GM12878 (cell line): ENCODE data around the gene SCLT1. TPM values are rescaled to one million over a fixed set of nuclear protein-coding genes. Genes with fewer than 3 reads are reported as not detected.

ENCODE experiments used
- ATAC-seq: fragments of 200-7000 bp; cut with Tn5 transposase; 3 replicates; pipeline ENCODE4 v1.9.1; 2020; ENCODE audit warnings: mild to moderate bottlenecking, moderate library complexity
- BruUV-seq: library from RNA; stranded (reverse); fragments of 400-500 nt; replicated peaks from 2 replicates; lab custom pipeline; 2021; lab: Mats Ljungman, UMichigan
- CTCF ChIA-PET: fragments of 300-600 bp; sonication (Branson Sonifier 250); formaldehyde crosslinking; extraction: SDS; loops from one replicate; lab custom pipeline; 2021; ENCODE audit warnings: inconsistent platforms; lab: Yijun Ruan, JAX
- POLR2A ChIA-PET: fragments of 350-600 bp; formaldehyde crosslinking; extraction: SDS; loops from one replicate; lab custom pipeline; 2021; ENCODE audit warnings: inconsistent platforms; lab: Charles Lee
- RAD21 ChIA-PET: fragments of 300-600 bp; sonication (Branson Sonifier 250); formaldehyde crosslinking; loops from one replicate; lab custom pipeline; 2023; ENCODE audit warnings: antibody characterized with exemption; ENCODE audit not compliant: unreplicated experiment; lab: Charles Lee
- SMC1A ChIA-PET: fragments of 300-600 bp; sonication (Branson Sonifier 250); formaldehyde crosslinking; loops from one replicate; lab custom pipeline; 2023; ENCODE audit not compliant: unreplicated experiment, uncharacterized antibody; lab: Charles Lee
- DNase-seq: peaks from one replicate; pipeline ENCODE4 v3.0.0-alpha.2; 2011; ENCODE audit warnings: low read depth, low spot score
- FAIRE-seq: peaks from 3 replicates; lab custom pipeline; 2011; peaks lifted over from hg19 to GRCh38; lab: Jason Lieb, UNC
- H2AFZ ChIP-seq: 2 replicates; pipeline ENCODE4 v1.6.0; 2011; ENCODE audit warnings: low read depth, low read length, control low read depth; ENCODE audit not compliant: control insufficient read depth
- H3K27ac ChIP-seq: 2 replicates; pipeline ENCODE4 v1.5.1; 2011; ENCODE audit warnings: control low read depth; ENCODE audit not compliant: control insufficient read depth, insufficient read depth
- H3K27me3 ChIP-seq, 2 experiments: replicated peaks in 1 of 2; 2 replicates each; pipeline versions ENCODE4 v1.6.0 to v1.6.1; 2011; ENCODE audit warnings: low read length in 1 of 2; ENCODE audit not compliant: control insufficient read depth in 2 of 2, insufficient read depth in 2 of 2
- H3K36me3 ChIP-seq, 2 experiments: 2 replicates each; pipeline ENCODE4 v1.5.1; 2011; ENCODE audit warnings: low read length in 1 of 2; ENCODE audit not compliant: control insufficient read depth in 2 of 2, insufficient read depth in 2 of 2
- H3K4me1 ChIP-seq: 2 replicates; pipeline ENCODE4 v1.6.1; 2011; ENCODE audit warnings: mild to moderate bottlenecking, low read length, moderate library complexity, mixed read lengths; ENCODE audit not compliant: control insufficient read depth, insufficient read depth
- H3K4me2 ChIP-seq: 2 replicates; pipeline ENCODE4 v1.6.0; 2011; ENCODE audit warnings: control low read depth; ENCODE audit not compliant: control insufficient read depth, insufficient read depth
- H3K4me3 ChIP-seq: fragments of 200-600 bp; sonication (generic); 2 replicates; pipeline ENCODE4 v1.5.1; 2016
- H3K79me2 ChIP-seq: 2 replicates; pipeline ENCODE4 v1.6.0; 2011; ENCODE audit warnings: low read length; ENCODE audit not compliant: control insufficient read depth, insufficient read depth
- H3K9ac ChIP-seq: 2 replicates; pipeline ENCODE4 v1.8.0; 2011; ENCODE audit warnings: low read length, control low read depth, mixed read lengths; ENCODE audit not compliant: control insufficient read depth, insufficient read depth
- H3K9me3 ChIP-seq: replicated peaks from 3 replicates; pipeline ENCODE4 v1.5.1; 2011; ENCODE audit warnings: mild to moderate bottlenecking, low read length; ENCODE audit not compliant: control insufficient read depth, insufficient read depth
- H4K20me1 ChIP-seq: 2 replicates; pipeline ENCODE4 v1.6.0; 2011; ENCODE audit not compliant: control insufficient read depth, insufficient read depth
- BCL11A ChIP-seq: IDR thresholded peaks from 2 replicates; pipeline ENCODE4 v1.6.1; 2011; ENCODE audit warnings: low read depth, low read length
- BRCA1 ChIP-seq: IDR thresholded peaks from 2 replicates; pipeline ENCODE4 v1.6.1; 2011; ENCODE audit warnings: low read depth, low read length, improper control_type of control experiment
- CEBPB ChIP-seq, 2 experiments: fragments of 150-350 bp in 1 of 2; IDR thresholded peaks; 2 replicates each; pipeline ENCODE4 v1.6.1; 2012 to 2014; ENCODE audit warnings: low read depth in 2 of 2, low read length in 2 of 2, borderline replicate concordance in 1 of 2, inconsistent platforms in 1 of 2
- CREB1 ChIP-seq: IDR thresholded peaks from 2 replicates; pipeline ENCODE4 v1.6.1; 2012; ENCODE audit warnings: low read depth, mild to moderate bottlenecking, inconsistent platforms
- FOXK2 ChIP-seq: fragments of 450-650 bp; IDR thresholded peaks from 2 replicates; pipeline ENCODE4 v1.6.1; 2017; ENCODE audit warnings: mild to moderate bottlenecking, moderate library complexity
- FOXM1 ChIP-seq: IDR thresholded peaks from 2 replicates; pipeline ENCODE4 v1.6.1; 2012; ENCODE audit warnings: low read depth, mild to moderate bottlenecking, inconsistent platforms, low read length, moderate library complexity
- HDAC2 ChIP-seq: fragments of 200-600 bp; sonication (generic); IDR thresholded peaks from 2 replicates; pipeline ENCODE4 v1.6.1; 2017
- KDM1A ChIP-seq: fragments of 200-600 bp; sonication (generic); IDR thresholded peaks from 2 replicates; pipeline ENCODE4 v1.6.1; 2016; ENCODE audit warnings: borderline replicate concordance
- KLF5 ChIP-seq: fragments of 450-650 bp; IDR thresholded peaks from 2 replicates; pipeline ENCODE4 v1.6.1; 2014; ENCODE audit warnings: mild to moderate bottlenecking; ENCODE audit not compliant: partially characterized antibody
- NRF1 ChIP-seq: conservative IDR thresholded peaks from 2 replicates; pipeline ENCODE4 v1.6.1; 2011; ENCODE audit warnings: mild to moderate bottlenecking, low read depth, low read length, improper control_type of control experiment
- PML ChIP-seq: IDR thresholded peaks from 2 replicates; pipeline ENCODE4 v1.6.1; 2012; ENCODE audit warnings: low read length, inconsistent platforms
- RFX5 ChIP-seq: IDR thresholded peaks from 2 replicates; pipeline ENCODE4 v1.6.1; 2011; ENCODE audit warnings: low read depth, low read length, improper control_type of control experiment
- SUPT20H ChIP-seq: IDR thresholded peaks from 2 replicates; pipeline ENCODE4 v1.6.1; 2011; ENCODE audit warnings: low read depth, mild to moderate bottlenecking, low read length, moderate library complexity, borderline replicate concordance; ENCODE audit not compliant: control insufficient read depth
- ZNF687 ChIP-seq: fragments of 450-650 bp; IDR thresholded peaks from 2 replicates; pipeline ENCODE4 v1.6.1; 2017; ENCODE audit warnings: mild to moderate bottlenecking, moderate library complexity
- WGBS: methylation state at CpG from one replicate; pipeline ENCODE4 v1.1.6; 2016; ENCODE audit warnings: low lambda C conversion rate; ENCODE audit not compliant: insufficient replicate concordance, insufficient coverage; ENCODE audit errors: missing lambda C conversion rate; 5-methylcytosine and 5-hydroxymethylcytosine counted together
- in situ Hi-C: fragments of 300-500 bp; cut with MboI; formaldehyde crosslinking; loops from 9 replicates; pipeline ENCODE4 v1.14.3; 2018; ENCODE audit warnings: mixed read lengths
- intact Hi-C: fragments of 100-400 bp; cut with micrococcal nuclease; formaldehyde crosslinking; loops from one replicate; pipeline ENCODE4 v1.14.2; 2022; ENCODE audit not compliant: unreplicated experiment
- polyA plus RNA-seq, 11 experiments: library from polyadenylated mRNA; depleted of rRNA in 4 of 11; unstranded in 6 of 11; stranded (reverse) in 5 of 11; fragments of >200 nt; fragmentation: Nextera tagmentation in 4 of 11; fragmentation: Illumina TruSeq in 1 of 11; extraction: Ambion mirVana in 4 of 11; extraction: Trizol in 1 of 11; gene quantifications; 1 replicate in 1 of 11; 2 replicates in 10 of 11; pipeline versions ENCODE4 v1.2.1 to v1.2.3, GENCODE V29; 2011 to 2016; ENCODE audit warnings: inconsistent platforms in 2 of 11, missing spikeins in 2 of 11, low read depth in 1 of 11
- total RNA-seq, 4 experiments: library from RNA; depleted of rRNA in 3 of 4; stranded (reverse); fragments of >200 nt in 3 of 4; fragmentation: Illumina TruSeq in 1 of 4; extraction: Trizol in 1 of 4; gene quantifications; 2 replicates each; pipeline versions ENCODE4 v1.2.1 to v1.2.3, GENCODE V29; 2013 to 2021
- TF ChIP-seq, protein P1 (sequence below): fragments of 450-650 bp; IDR thresholded peaks from 2 replicates; pipeline ENCODE4 v1.6.1; 2017; ENCODE audit warnings: mild to moderate bottlenecking, low read depth, inconsistent platforms; ENCODE audit not compliant: poor library complexity, severe bottlenecking
- TF ChIP-seq, protein P2 (sequence below): IDR thresholded peaks from 2 replicates; pipeline ENCODE4 v1.6.1; 2012; ENCODE audit warnings: low read depth, low read length, improper control_type of control experiment
- TF ChIP-seq, protein P3 (sequence below): IDR thresholded peaks from 2 replicates; pipeline ENCODE4 v1.6.1; 2011; ENCODE audit warnings: mild to moderate bottlenecking, low read depth, low read length, moderate library complexity; ENCODE audit not compliant: insufficient replicate concordance

The SCLT1 gene
- total and polyA plus RNA-seq, 10 of the 15 experiments (the other 5 are each of a cell fraction or from before 2014, with no cell fraction given), result 7.8 to 31.4 (median 19.6) TPM

DNA sequence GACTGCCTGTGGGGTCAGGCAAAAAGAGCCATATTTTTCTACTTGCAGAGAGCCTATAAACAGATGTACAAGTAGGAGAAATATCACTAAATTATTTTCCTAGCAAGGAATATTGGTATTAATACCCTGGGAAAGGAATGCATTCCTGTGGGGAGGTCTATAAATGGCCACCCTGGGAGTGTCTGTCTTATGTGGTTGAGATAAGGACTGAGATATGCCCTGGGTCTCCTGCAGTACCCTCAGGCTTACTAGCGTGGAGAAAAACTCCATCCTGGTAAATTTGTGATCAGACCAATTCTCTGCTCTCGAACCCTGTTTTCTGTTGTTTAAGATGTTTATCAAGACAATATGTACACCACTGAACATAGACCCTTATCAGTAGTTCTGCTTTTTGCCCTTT is 38.0 kb upstream of the SCLT1 start (continued):
- TF ChIP-seq SUPT20H, result no peak
- no peak for TF ChIP-seq FOXK2

DNA sequence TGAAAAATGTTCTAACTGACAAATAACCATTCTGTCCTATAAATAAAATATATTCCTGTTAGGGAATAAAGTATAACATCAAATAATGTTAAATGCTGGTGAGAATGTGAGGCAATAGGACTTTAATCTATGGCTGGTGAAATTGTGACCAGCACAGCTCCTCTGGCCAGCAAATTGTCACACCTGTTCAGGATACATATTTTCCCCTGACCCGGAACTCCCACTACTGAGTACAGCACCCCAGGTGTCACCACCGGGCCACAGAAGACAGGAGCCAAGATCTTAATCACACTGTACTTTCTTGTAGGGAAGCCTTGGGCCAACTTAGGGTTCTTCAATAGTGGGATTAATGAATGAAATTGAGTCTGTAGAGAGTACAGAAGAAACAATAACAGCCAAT is 35.8 kb upstream of the SCLT1 start:
- Histone ChIP-seq H3K79me2 (no peaks in the 10 kb centered on the region), H2AFZ (no peak overlapping the region), H3K4me2 (no peak overlapping the region), H4K20me1 (no peaks in the 10 kb centered on the region), H3K36me3 (no peaks in the 10 kb centered on the region), H3K9ac (no peak overlapping the region), H3K4me3 (no peak overlapping the region), H3K27me3 (no peaks in the 10 kb centered on the region), H3K27ac (no peak overlapping the region), H3K9me3 (no peaks in the 10 kb centered on the region; the same call in 2 of the 3 replicates), H3K4me1 (no peaks in the 10 kb centered on the region)
- CTCF ChIA-PET, result no interaction called here
- POLR2A ChIA-PET, result no interaction called here
- RAD21 ChIA-PET, result no interaction called here
- in situ Hi-C loops, result no loop called here
- intact Hi-C loops, result no loop called here
- DNase-seq (no peak), ATAC-seq (no peak), FAIRE-seq (no peak)
- SMC1A ChIA-PET, result interaction anchor here (0.9 kb wide), 1 partner anchor 80 kb away, joined by 3 read pairs; no protein-coding TSS in a partner anchor
- WGBS, result 100% methylated on average over 2 of the region's 2 CpGs
- BruUV-seq, result no TSS peak
- TF ChIP-seq CEBPB (IDR thresholded peaks at IDR 0.05; ENCODE audit: borderline replicate concordance in 1 of 2, low read depth in 2 of 2, low read length in 2 of 2) (no peak), ZNF687 (no peak), CREB1 (no peak), PML (no peak), KDM1A (no peak), HDAC2 (no peak), BCL11A (no peak), BRCA1 (no peak), KLF5 (no peak), NRF1 (no peak), RFX5 (no peak), FOXM1 (no peak)
- TF ChIP-seq, protein P1, sequence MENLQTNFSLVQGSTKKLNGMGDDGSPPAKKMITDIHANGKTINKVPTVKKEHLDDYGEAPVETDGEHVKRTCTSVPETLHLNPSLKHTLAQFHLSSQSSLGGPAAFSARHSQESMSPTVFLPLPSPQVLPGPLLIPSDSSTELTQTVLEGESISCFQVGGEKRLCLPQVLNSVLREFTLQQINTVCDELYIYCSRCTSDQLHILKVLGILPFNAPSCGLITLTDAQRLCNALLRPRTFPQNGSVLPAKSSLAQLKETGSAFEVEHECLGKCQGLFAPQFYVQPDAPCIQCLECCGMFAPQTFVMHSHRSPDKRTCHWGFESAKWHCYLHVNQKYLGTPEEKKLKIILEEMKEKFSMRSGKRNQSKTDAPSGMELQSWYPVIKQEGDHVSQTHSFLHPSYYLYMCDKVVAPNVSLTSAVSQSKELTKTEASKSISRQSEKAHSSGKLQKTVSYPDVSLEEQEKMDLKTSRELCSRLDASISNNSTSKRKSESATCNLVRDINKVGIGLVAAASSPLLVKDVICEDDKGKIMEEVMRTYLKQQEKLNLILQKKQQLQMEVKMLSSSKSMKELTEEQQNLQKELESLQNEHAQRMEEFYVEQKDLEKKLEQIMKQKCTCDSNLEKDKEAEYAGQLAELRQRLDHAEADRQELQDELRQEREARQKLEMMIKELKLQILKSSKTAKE, result no peak
- TF ChIP-seq, protein P2, sequence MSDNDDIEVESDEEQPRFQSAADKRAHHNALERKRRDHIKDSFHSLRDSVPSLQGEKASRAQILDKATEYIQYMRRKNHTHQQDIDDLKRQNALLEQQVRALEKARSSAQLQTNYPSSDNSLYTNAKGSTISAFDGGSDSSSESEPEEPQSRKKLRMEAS, result no peak
- TF ChIP-seq, protein P3, sequence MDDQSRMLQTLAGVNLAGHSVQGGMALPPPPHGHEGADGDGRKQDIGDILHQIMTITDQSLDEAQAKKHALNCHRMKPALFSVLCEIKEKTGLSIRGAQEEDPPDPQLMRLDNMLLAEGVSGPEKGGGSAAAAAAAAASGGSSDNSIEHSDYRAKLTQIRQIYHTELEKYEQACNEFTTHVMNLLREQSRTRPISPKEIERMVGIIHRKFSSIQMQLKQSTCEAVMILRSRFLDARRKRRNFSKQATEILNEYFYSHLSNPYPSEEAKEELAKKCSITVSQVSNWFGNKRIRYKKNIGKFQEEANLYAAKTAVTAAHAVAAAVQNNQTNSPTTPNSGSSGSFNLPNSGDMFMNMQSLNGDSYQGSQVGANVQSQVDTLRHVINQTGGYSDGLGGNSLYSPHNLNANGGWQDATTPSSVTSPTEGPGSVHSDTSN, result no peak
